Measurements from ENCODE around the gene AKAP3.

AKAP3 gene

GRCh38 chr12:4595881-4596280, 53.0 kb downstream of the AKAP3 start:
- DNase-seq (ENCODE audit: low spot score): no peak

GRCh38 chr12:4591180-4591687, 57.6 kb downstream of the AKAP3 start:
- no peak for DNase-seq (ENCODE audit: low spot score)

GRCh38 chr12:4589941-4590340, 58.9 kb downstream of the AKAP3 start:
- DNase-seq (ENCODE audit: low spot score): no peak

- DNase-seq (ENCODE audit: low spot score): no peak
Measured at GRCh38 chr12:4588916-4589315, 59.9 kb downstream of the AKAP3 start.

GRCh38 chr12:4587108-4587507, 61.7 kb downstream of the AKAP3 start:
- DNase-seq (ENCODE audit: low spot score): no peak

GRCh38 chr12:4586500-4586899, 62.4 kb downstream of the AKAP3 start:
- no peak for DNase-seq (ENCODE audit: low spot score)

GRCh38 chr12:4584896-4585295, 64.0 kb downstream of the AKAP3 start:
- DNase-seq (ENCODE audit: low spot score): no peak

- no peak for DNase-seq (ENCODE audit: low spot score)
Measured at GRCh38 chr12:4584281-4584680, 64.6 kb downstream of the AKAP3 start.

GRCh38 chr12:4580281-4580688, 68.6 kb downstream of the AKAP3 start:
- DNase-seq (ENCODE audit: low spot score): no peak

GRCh38 chr12:4579305-4580102, 69.3 kb downstream of the AKAP3 start:
- DNase-seq (ENCODE audit: low spot score): no peak

GRCh38 chr12:4572680-4573079, 76.2 kb downstream of the AKAP3 start:
- no peak for DNase-seq (ENCODE audit: low spot score)

- DNase-seq (ENCODE audit: low spot score): no peak
Measured at GRCh38 chr12:4569261-4569660, 79.6 kb downstream of the AKAP3 start.

- no peak for DNase-seq (ENCODE audit: low spot score)
Measured at GRCh38 chr12:4567073-4567881, 81.6 kb downstream of the AKAP3 start.

- no peak for DNase-seq (ENCODE audit: low spot score)
Measured at GRCh38 chr12:4566474-4566873, 82.4 kb downstream of the AKAP3 start.
